ENCODE data around the gene TRPM8. TPM values are rescaled to one million over a fixed set of nuclear protein-coding genes. Genes with fewer than 3 reads are reported as not detected.

Gene TRPM8
- total RNA-seq, 2 donors from 2014 or later, result not detected

DNA sequence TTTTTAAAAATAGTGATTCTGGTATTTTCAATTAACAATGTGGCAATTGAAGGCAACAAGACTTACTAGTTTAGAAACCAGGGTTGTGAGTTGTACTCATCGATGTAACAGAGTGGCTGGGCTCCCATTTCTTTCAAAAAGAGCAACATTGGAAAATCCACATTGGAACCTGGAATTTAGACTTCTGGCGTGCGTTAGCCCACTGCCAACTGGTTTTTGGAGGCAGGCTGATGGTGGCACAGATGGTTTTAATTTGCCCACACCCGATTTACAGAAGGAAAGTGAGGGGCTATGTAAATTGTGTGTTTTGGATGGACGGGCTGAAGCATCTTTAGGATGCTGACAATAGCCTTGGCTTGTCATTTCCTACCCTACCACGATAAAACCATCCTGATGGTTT is 66.3 kb downstream of the TRPM8 start:
- whole genome bisulfite sequencing, 2 experiments (ENCODE audit: insufficient coverage in 1 of 2, insufficient read length in 1 of 2), result 90 to 94% methylated on average over 4 to 6 of the region's 6 CpGs
- Mint-ChIP-seq H3K4me3 (no peak overlapping the region), H3K27me3 (ENCODE audit: insufficient read depth) (peaks cover 14% of the 10 kb centered on the region), H3K36me3 (ENCODE audit: low read depth) (no peaks in the 10 kb centered on the region), H3K27ac (no peak overlapping the region), H3K9me3 (peaks cover 11% of the 10 kb centered on the region), H3K4me1 (no peaks in the 10 kb centered on the region)
- DNase-seq, result no peak
- Histone ChIP-seq H3K27me3 (ENCODE audit: control insufficient read depth, insufficient read depth, low read length, poor library complexity, severe bottlenecking) (no peaks in the 10 kb centered on the region), H3K4me3 (ENCODE audit: low read length) (no peak overlapping the region), H3K9ac (ENCODE audit: extremely low read depth, low read length, poor library complexity, severe bottlenecking) (no peak overlapping the region), H3K4me1 (ENCODE audit: control insufficient read depth, insufficient read depth, low read length) (no peaks in the 10 kb centered on the region), H3K36me3 (ENCODE audit: control insufficient read depth, insufficient read depth, low read length) (no peaks in the 10 kb centered on the region), H3K27ac (ENCODE audit: low read depth, low read length) (no peak overlapping the region), H3K9me3 (ENCODE audit: control insufficient read depth, low read length) (no peaks in the 10 kb centered on the region)
- no peak for TF ChIP-seq CTCF (conservative IDR thresholded peaks at IDR 0.05)

DNA sequence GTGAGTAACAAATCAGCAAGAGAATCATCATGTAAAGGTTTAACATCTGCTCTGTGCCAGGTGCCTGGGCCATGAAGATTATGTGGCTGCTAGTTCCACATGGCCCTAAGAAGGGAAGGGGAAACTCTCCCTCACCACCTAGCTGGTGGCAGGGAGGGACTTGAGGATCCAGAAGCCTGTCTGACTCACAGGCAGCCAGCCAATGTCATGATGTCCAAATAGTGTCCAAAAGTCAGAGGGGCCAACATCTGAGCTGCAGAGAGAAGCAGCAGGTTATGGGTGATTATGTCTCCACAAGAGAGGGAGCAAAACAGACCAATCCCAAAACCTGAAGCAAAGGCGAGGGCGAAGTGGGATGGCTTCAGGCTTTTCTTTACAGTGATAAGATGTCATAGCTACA is 71.4 kb downstream of the TRPM8 start:
- Histone ChIP-seq H3K4me1 (ENCODE audit: control insufficient read depth, insufficient read depth, low read length) (no peaks in the 10 kb centered on the region), H3K9me3 (ENCODE audit: control insufficient read depth, low read length) (peaks cover 4% of the 10 kb centered on the region), H3K4me3 (ENCODE audit: low read length) (no peak overlapping the region), H3K27me3 (ENCODE audit: control insufficient read depth, insufficient read depth, low read length, poor library complexity, severe bottlenecking) (no peaks in the 10 kb centered on the region), H3K9ac (ENCODE audit: extremely low read depth, low read length, poor library complexity, severe bottlenecking) (no peak overlapping the region), H3K36me3 (ENCODE audit: control insufficient read depth, insufficient read depth, low read length) (no peaks in the 10 kb centered on the region), H3K27ac (ENCODE audit: low read depth, low read length) (no peak overlapping the region)
- Mint-ChIP-seq H3K36me3 (ENCODE audit: low read depth) (no peaks in the 10 kb centered on the region), H3K27me3 (ENCODE audit: insufficient read depth) (peaks cover 4% of the 10 kb centered on the region), H3K9me3 (peaks cover 26% of the 10 kb centered on the region), H3K27ac (no peak overlapping the region), H3K4me1 (no peaks in the 10 kb centered on the region), H3K4me3 (no peak overlapping the region)
- no peak for DNase-seq
- no peak for TF ChIP-seq CTCF (conservative IDR thresholded peaks at IDR 0.05)
- WGBS, 2 experiments (ENCODE audit: insufficient coverage in 1 of 2, insufficient read length in 1 of 2), result 93% methylated on average over 2 of the region's 2 CpGs; no CpG with 5 or more reads in 1 of the 2 experiments

DNA sequence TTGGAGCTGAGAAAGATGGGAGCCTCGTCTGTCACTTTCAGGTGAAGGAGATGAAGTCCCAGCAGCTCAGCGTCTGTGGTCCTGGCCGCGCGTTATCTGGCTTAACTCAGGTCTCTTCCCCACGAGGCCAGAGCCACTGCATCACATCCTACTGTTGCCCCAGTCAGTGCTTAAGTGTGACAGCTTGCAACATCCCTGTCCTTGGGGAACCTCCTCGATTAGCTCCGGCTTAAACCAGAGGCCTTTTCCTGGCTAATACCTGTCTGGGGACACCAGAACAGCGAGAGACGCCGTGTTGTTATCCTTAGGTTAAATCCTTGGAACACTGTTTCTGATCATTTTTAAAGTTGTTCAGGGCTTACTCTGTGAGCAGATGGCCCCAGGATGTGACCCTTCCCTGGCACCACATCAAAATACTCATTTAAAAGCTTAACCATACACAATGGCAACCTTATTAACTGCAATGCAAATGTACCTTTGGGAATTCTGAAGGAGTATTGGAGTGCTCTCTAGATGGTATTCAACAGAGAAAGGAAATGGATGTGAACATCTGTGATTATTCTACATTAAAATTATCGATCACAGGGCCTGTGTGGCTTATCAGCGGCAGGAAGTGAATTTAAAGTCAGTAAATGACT is 72.2 kb downstream of the TRPM8 start:
- Mint-ChIP-seq H3K36me3 (ENCODE audit: low read depth) (no peaks in the 10 kb centered on the region), H3K9me3 (peaks cover 23% of the 10 kb centered on the region), H3K4me3 (no peak overlapping the region), H3K27ac (no peak overlapping the region), H3K27me3 (ENCODE audit: insufficient read depth) (peaks cover 1% of the 10 kb centered on the region), H3K4me1 (no peaks in the 10 kb centered on the region)
- no peak for TF ChIP-seq CTCF (conservative IDR thresholded peaks at IDR 0.05)
- Histone ChIP-seq H3K9me3 (ENCODE audit: control insufficient read depth, low read length) (peaks cover 5% of the 10 kb centered on the region), H3K4me3 (ENCODE audit: low read length) (no peak overlapping the region), H3K36me3 (ENCODE audit: control insufficient read depth, insufficient read depth, low read length) (no peaks in the 10 kb centered on the region), H3K4me1 (ENCODE audit: control insufficient read depth, insufficient read depth, low read length) (no peaks in the 10 kb centered on the region), H3K9ac (ENCODE audit: extremely low read depth, low read length, poor library complexity, severe bottlenecking) (no peak overlapping the region), H3K27ac (ENCODE audit: low read depth, low read length) (no peak overlapping the region), H3K27me3 (ENCODE audit: control insufficient read depth, insufficient read depth, low read length, poor library complexity, severe bottlenecking) (no peaks in the 10 kb centered on the region)
- 92 to 99% methylated on average over 11 to 13 of the region's 13 CpGs for WGBS, 2 experiments (ENCODE audit: insufficient coverage in 1 of 2, insufficient read length in 1 of 2)
- DNase-seq, result no peak
